SK-N-MC (cell line): ENCODE measurements around the gene PDLIM5.
A peak's percentile ranks its signal among the peaks of the same experiment; 100 is the strongest.

ENCODE experiments used
- DNase-seq: peaks from one replicate; pipeline ENCODE4 v3.0.0-alpha.2; 2011; ENCODE audit warnings: low read depth, low spot score
- H3K27ac ChIP-seq: fragments of 200-600 bp; sonication (generic); 2 replicates; pipeline ENCODE4 v1.5.1; 2016; ENCODE audit warnings: mixed run types
- H3K36me3 ChIP-seq: fragments of 200-600 bp; sonication (generic); 2 replicates; pipeline ENCODE4 v1.6.1; 2017; ENCODE audit warnings: antibody characterized with exemption, low read length, mixed read lengths; ENCODE audit not compliant: insufficient read depth
- H3K4me3 ChIP-seq: fragments of 200-600 bp; sonication (generic); 2 replicates; pipeline ENCODE4 v1.5.1; 2016
- H3K9ac ChIP-seq: fragments of 200-600 bp; sonication (generic); 2 replicates; pipeline ENCODE4 v1.8.0; 2017; ENCODE audit warnings: mixed run types, mixed read lengths; ENCODE audit not compliant: insufficient read length
- H3K9me3 ChIP-seq: fragments of 200-600 bp; sonication (generic); 2 replicates; pipeline ENCODE4 v1.6.1; 2017; ENCODE audit warnings: low read depth, mild to moderate bottlenecking, antibody characterized with exemption, low read length, moderate library complexity, mixed read lengths
- EZH2 ChIP-seq: fragments of 200-600 bp; sonication (generic); IDR thresholded peaks from one replicate; pipeline ENCODE4 v1.6.1; 2017; ENCODE audit warnings: antibody characterized with exemption
- FOXP2 ChIP-seq: optimal IDR thresholded peaks from 2 replicates; pipeline ENCODE3; 2011; ENCODE audit warnings: mild to moderate bottlenecking, moderate library complexity; ENCODE audit not compliant: insufficient read depth; ENCODE audit errors: extremely low read length, control extremely low read depth
- POLR2AphosphoS5 ChIP-seq: IDR thresholded peaks from 2 replicates; pipeline ENCODE4 v1.6.1; 2012; ENCODE audit warnings: mild to moderate bottlenecking, low read depth, low read length, borderline replicate concordance

Gene PDLIM5

GRCh38 chr4:94410678-94411206 is 41.0 kb upstream of the PDLIM5 start:
- Histone ChIP-seq H3K36me3 (no peaks in the 10 kb centered on the region), H3K27ac (peak overlapping the region; percentile 98), H3K9ac (peak overlapping the region; percentile 76), H3K9me3 (no peaks in the 10 kb centered on the region), H3K4me3 (peak overlapping the region; percentile 73)
- no peak for TF ChIP-seq POLR2AphosphoS5
- no peak for TF ChIP-seq FOXP2
- no peak for TF ChIP-seq EZH2
- peak; percentile 67 for DNase-seq

DNA sequence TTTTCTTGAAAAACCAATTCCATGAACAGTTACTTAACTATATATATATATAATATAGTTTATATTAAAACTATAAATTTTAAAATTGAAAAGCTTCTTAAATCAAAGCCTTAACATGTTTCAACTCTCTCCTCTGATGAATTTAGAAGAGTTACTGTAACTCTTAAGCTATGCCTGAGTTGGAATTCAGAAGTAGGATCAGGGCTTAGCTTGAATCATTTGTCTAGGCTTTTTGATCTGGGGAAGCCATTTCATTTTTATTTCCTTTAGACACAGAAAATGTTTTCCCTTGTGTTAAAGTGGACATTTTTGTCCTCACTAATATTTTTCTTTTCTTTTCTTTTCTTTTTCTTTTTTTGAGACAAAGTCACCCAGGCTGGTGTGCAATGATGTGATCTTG is 40.4 kb upstream of the PDLIM5 start:
- Histone ChIP-seq H3K4me3 (peak overlapping the region; percentile 41), H3K9ac (no peak overlapping the region), H3K36me3 (no peaks in the 10 kb centered on the region), H3K27ac (peak overlapping the region; percentile 98), H3K9me3 (no peaks in the 10 kb centered on the region)
- DNase-seq, result no peak
- no peak for TF ChIP-seq FOXP2
- no peak for TF ChIP-seq POLR2AphosphoS5
- no peak for TF ChIP-seq EZH2

GRCh38 chr4:94412019-94412657 is 39.6 kb upstream of the PDLIM5 start:
- Histone ChIP-seq H3K27ac (peak overlapping the region; percentile 98), H3K9me3 (no peaks in the 10 kb centered on the region), H3K36me3 (no peaks in the 10 kb centered on the region), H3K4me3 (peak overlapping the region; percentile 66), H3K9ac (peak overlapping the region; percentile 40)
- TF ChIP-seq EZH2 (no peak), POLR2AphosphoS5 (no peak), FOXP2 (no peak)
- no peak for DNase-seq

- no peak for DNase-seq
- Histone ChIP-seq H3K36me3 (no peaks in the 10 kb centered on the region), H3K9me3 (no peaks in the 10 kb centered on the region), H3K4me3 (peak overlapping the region; percentile 66), H3K9ac (peak overlapping the region; percentile 40), H3K27ac (peak overlapping the region; percentile 98)
- peak; percentile 44; the same call in 1 of the 2 replicates for TF ChIP-seq POLR2AphosphoS5
- TF ChIP-seq FOXP2, result no peak
Observed at GRCh38 chr4:94412658-94413038, 39.1 kb upstream of the PDLIM5 start.

DNA sequence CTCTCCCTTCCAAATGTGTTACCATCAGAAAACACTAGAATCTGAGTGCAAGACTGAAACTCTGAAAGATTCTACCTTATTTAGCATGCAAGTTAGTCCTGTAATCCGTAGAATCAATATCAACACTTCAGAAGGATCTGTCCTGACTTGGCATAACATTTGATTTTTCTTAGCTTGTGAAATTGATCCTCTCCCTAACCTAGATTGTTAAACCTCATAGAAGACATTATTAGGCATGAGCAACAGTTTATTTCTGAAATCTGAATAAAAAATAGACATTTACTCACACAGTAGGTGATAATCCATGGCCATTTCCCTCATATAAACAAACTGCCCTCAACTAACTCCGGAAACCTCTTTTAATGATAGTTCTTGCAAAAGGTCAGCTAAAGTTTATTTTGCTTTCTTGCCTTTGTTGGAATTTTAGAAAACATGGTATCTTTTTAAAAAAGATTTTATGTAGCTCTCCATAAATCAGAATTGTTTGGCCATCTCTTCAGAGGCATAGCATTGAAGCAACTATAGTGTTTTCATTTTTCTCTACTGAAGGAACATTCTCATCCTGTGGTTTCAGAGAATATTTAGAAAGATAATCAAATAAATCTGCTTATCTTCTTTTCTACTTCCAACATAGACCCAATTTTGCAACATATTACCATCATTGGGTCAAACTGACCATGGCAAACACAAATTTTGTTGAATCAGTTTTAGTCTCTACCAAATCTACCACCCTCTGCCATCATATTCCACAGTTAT is 38.5 kb upstream of the PDLIM5 start:
- H3K27ac ChIP-seq, result peak overlapping the region; percentile 98
- no peaks in the 10 kb centered on the region for H3K36me3 ChIP-seq
- DNase-seq, result no peak
- peak overlapping the region; percentile 66 for H3K4me3 ChIP-seq
- H3K9ac ChIP-seq, result no peak overlapping the region
- no peak for TF ChIP-seq FOXP2
- TF ChIP-seq EZH2, result no peak
- no peak for TF ChIP-seq POLR2AphosphoS5
- H3K9me3 ChIP-seq, result no peaks in the 10 kb centered on the region

DNA sequence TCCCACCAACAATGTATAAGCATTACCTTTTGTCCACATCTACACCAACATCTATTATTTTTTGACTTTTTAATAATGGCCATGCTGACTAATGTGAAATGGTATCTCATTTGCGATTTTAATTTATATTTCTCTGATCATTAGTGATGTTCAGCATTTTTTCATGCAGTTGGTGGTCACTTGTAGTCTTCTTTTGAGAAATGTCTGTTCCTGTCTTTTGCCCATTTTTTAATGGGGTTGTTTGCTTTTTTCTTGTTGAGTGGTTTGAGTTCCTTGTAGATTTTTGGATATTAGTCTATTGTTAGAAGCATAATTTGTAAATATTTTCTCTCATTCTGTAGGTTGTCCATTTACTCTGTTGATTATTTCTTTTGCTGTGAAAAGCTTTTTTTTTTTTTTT is 36.8 kb upstream of the PDLIM5 start:
- Histone ChIP-seq H3K9ac (no peak overlapping the region), H3K4me3 (no peak overlapping the region), H3K27ac (no peak overlapping the region), H3K9me3 (no peaks in the 10 kb centered on the region), H3K36me3 (no peaks in the 10 kb centered on the region)
- TF ChIP-seq FOXP2, result no peak
- no peak for TF ChIP-seq EZH2
- no peak for TF ChIP-seq POLR2AphosphoS5
- DNase-seq, result no peak

DNA sequence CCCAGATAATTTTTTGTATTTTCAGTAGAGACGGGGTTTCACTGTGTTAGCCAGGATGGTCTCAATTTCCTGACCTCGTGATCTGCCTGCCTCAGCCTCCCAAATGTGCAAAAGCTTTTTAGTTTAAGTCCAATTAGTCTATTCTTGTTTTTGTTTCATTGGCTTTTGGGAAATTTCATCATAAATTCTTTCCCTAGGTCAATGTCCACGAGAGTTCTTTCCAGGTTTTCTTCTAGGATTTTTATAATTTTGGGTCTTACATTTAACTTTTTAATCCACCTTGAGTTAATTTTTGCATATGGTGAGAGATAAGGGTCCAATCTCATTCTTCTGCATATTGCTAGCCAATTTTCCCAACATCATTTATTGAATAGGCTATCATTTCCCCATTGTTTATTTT is 36.3 kb upstream of the PDLIM5 start:
- no peaks in the 10 kb centered on the region for H3K36me3 ChIP-seq
- H3K4me3 ChIP-seq, result no peak overlapping the region
- no peaks in the 10 kb centered on the region for H3K9me3 ChIP-seq
- H3K9ac ChIP-seq, result no peak overlapping the region
- TF ChIP-seq EZH2 (no peak), FOXP2 (no peak), POLR2AphosphoS5 (no peak)
- no peak for DNase-seq
- no peak overlapping the region for H3K27ac ChIP-seq

GRCh38 chr4:94416335-94416734 is 35.4 kb upstream of the PDLIM5 start:
- Histone ChIP-seq H3K9me3 (no peaks in the 10 kb centered on the region), H3K27ac (no peak overlapping the region), H3K36me3 (no peaks in the 10 kb centered on the region), H3K4me3 (no peak overlapping the region), H3K9ac (no peak overlapping the region)
- DNase-seq, result no peak
- TF ChIP-seq FOXP2 (no peak), EZH2 (no peak), POLR2AphosphoS5 (no peak)
